ENCODE measurements around the gene ANKZF1. TPM values are rescaled to one million over a fixed set of nuclear protein-coding genes. Genes with fewer than 3 reads are reported as not detected.

ANKZF1 gene
- total RNA-seq, 1 donor from 2014 or later = 46.1 TPM

DNA sequence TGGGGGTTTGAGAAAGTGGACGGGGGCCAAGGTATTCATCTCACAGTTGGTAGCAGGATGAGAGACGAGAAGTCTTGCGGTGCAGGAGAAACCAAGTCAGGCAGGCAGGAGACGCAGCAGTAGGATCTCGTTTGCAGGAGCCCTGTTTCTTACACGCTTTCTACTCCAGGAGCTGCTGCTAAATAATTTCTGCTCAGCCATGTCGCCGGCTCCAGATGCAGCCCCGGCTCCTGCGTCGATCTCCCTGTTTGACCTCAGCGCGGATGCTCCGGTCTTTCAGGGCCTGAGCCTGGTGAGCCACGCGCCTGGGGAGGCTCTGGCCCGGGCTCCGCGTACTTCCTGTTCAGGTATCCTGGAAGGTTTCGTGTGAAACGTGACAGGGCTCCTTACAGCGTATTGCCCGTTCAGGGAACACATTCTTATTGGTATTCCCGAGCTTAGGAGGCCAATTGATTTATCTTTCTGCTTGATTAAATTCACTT lies 494 bp downstream of the ANKZF1 start:
- peak overlapping the region; percentile 95 for H3K27ac ChIP-seq
- DNase-seq = peak; percentile 82
- TF ChIP-seq, protein P1, sequence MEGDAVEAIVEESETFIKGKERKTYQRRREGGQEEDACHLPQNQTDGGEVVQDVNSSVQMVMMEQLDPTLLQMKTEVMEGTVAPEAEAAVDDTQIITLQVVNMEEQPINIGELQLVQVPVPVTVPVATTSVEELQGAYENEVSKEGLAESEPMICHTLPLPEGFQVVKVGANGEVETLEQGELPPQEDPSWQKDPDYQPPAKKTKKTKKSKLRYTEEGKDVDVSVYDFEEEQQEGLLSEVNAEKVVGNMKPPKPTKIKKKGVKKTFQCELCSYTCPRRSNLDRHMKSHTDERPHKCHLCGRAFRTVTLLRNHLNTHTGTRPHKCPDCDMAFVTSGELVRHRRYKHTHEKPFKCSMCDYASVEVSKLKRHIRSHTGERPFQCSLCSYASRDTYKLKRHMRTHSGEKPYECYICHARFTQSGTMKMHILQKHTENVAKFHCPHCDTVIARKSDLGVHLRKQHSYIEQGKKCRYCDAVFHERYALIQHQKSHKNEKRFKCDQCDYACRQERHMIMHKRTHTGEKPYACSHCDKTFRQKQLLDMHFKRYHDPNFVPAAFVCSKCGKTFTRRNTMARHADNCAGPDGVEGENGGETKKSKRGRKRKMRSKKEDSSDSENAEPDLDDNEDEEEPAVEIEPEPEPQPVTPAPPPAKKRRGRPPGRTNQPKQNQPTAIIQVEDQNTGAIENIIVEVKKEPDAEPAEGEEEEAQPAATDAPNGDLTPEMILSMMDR (IDR thresholded peaks at IDR 0.05) = no peak
- H3K9me3 ChIP-seq = no peaks in the 10 kb centered on the region
- H3K36me3 ChIP-seq = peaks cover 60% of the 10 kb centered on the region
- intact Hi-C loops (cut with DNase I) = no loop called here
- peak overlapping the region; percentile 69 for H3K4me3 ChIP-seq
- H3K27me3 ChIP-seq (ENCODE audit: low read depth) = no peaks in the 10 kb centered on the region
- H3K4me1 ChIP-seq = peaks cover 39% of the 10 kb centered on the region
- peak; percentile 47 to 58 for ATAC-seq

DNA sequence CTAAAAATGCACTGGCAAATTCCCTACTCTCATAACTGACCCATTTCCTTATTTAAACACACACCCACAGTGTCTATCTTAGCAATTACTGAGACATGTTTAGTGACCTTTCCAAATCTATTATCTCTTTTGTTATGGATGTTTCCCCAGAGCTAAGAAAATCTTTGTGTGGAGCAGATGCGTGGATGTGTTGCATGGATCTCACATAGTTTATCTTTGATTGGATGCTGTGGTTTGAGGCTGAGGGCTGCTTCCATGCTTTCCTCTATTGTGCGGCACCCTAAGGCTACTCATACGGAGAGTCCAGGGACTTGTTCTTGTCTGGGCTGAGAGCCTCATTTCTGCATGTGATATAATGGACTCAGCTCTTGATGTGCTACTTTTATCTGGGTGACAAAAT lies 4.7 kb downstream of the ANKZF1 start:
- TF ChIP-seq, protein P1 (IDR thresholded peaks at IDR 0.05) = no peak
- no peak for ATAC-seq
- H3K4me1 ChIP-seq = peaks cover 17% of the 10 kb centered on the region
- intact Hi-C loops (cut with DNase I) = no loop called here
- H3K4me3 ChIP-seq = no peak overlapping the region
- H3K36me3 ChIP-seq = peaks cover 80% of the 10 kb centered on the region
- no peaks in the 10 kb centered on the region for H3K9me3 ChIP-seq
- DNase-seq = no peak
- no peaks in the 10 kb centered on the region for H3K27me3 ChIP-seq (ENCODE audit: low read depth)
- H3K27ac ChIP-seq = no peak overlapping the region

DNA sequence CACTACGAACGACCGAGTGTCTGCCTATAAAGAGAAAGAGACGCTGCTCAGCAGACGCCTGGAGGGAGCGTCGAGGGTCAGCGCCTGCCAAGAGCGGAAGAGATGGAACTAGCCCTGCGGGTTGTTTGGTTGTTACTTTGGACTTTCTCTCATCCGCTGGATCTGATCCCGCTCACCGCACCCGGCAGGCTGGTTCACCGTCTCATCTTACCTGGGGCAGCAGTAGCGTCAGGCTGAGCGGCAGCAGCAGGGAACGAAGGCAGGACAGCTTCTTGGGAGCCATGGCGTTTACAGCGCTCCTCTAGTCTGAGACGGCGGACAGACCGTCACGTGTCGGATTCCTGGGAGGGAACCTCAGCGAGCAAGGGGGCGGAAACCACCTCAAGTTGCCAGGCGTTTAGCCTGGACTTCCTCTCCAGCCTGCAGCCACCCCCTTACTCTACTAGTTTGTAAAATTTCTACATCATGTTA lies 13.7 kb downstream of the ANKZF1 start:
- H3K36me3 ChIP-seq = peaks cover 31% of the 10 kb centered on the region
- DNase-seq (peak; percentile 79), ATAC-seq (peak in 1 of 2 donors; percentile 45)
- peak overlapping the region; percentile 41 for H3K4me3 ChIP-seq
- H3K27me3 ChIP-seq (ENCODE audit: low read depth) = no peaks in the 10 kb centered on the region
- H3K9me3 ChIP-seq = no peaks in the 10 kb centered on the region
- peaks cover 37% of the 10 kb centered on the region for H3K4me1 ChIP-seq
- intact Hi-C loops (cut with DNase I) = no loop called here
- TF ChIP-seq, protein P1 (IDR thresholded peaks at IDR 0.05) = no peak
- H3K27ac ChIP-seq = peak overlapping the region; percentile 6

DNA sequence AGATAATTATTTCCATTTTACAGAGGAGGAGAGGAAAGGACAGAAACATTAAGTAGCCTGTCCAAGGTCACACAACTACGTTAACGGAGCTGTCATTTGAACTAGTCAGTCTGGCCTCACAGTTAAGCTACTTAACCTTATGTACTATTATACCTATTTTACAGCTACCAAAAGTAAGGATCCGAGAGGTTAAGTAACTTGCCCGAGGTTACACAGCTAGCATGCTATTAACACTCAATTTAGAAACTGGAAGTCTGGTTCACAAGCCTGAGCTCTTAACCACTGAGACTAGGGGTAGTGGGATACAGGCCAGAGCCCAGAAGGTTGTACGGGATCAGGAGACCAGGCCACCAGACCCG lies 15.2 kb downstream of the ANKZF1 start:
- intact Hi-C loops (cut with DNase I) = no loop called here
- TF ChIP-seq, protein P1 (IDR thresholded peaks at IDR 0.05) = no peak
- peaks cover 52% of the 10 kb centered on the region for H3K4me1 ChIP-seq

DNA sequence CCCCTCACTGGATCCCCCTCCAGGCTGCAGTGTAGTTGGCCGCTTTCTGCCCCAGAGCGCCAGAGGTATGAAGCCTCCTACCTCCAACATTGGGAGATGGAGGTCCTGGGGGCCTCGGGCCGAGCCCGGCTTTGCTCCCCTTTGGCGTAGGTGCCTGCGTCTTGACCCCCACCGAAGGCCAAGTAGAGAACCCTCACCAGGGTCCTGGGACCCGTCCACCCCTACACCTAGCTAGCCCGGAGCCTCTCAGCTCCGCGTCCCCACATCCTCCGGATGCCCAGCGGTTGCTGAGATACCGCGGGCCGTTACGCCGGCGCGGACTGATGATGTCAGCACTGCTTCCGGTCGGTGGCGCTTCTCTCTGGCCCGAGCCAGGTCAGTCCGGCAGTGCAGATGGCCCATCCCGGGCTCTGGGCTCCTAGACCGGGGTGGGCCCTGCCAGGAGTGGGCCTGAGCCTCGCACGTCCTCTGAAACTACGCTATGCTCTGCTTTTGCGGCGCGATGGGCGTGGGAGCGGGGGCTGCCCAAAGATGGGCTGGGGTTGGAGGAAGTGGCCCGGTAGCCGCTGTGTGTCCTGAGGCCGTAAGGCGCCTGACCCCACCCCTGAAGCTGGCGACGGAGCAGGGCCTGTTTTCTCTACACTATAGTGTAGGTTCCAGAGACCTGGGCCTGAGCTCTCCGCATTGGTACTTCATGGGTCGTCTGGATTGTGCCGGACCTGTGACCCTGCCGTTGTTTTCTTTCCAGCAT lies 15.7 kb downstream of the ANKZF1 start, which contains the start of the genes GLB1L and STK16:
Gene GLB1L, minus strand, starts transcription at position 297 of the 751 bp plus-strand sequence. CDS start 1,871 bp downstream, outside the sequence.
Gene STK16, plus strand, starts transcription at position 332 of the 751 bp plus-strand sequence. CDS start 521 bp downstream, outside the sequence.
- peak; percentile 91 to 94 for ATAC-seq
- peak; percentile 97 for DNase-seq
- H3K27ac ChIP-seq = peak within 1 kb of the TSS; percentile 98
- peaks cover 19% of the 10 kb centered on the region for H3K36me3 ChIP-seq
- TF ChIP-seq, protein P1 (IDR thresholded peaks at IDR 0.05) = no peak
- peak within 1 kb of the TSS; percentile 97 for H3K4me3 ChIP-seq
- no peaks in the 10 kb centered on the region for H3K27me3 ChIP-seq (ENCODE audit: low read depth)
- no peaks in the 10 kb centered on the region for H3K9me3 ChIP-seq
- intact Hi-C loops (cut with DNase I) = no loop called here
- peaks cover 57% of the 10 kb centered on the region for H3K4me1 ChIP-seq

More for the DNA sequence above, 15.2 kb downstream of the ANKZF1 start:
- Histone ChIP-seq H3K36me3 (peaks cover 20% of the 10 kb centered on the region), H3K9me3 (no peaks in the 10 kb centered on the region), H3K27me3 (ENCODE audit: low read depth) (no peaks in the 10 kb centered on the region), H3K27ac (peak overlapping the region; percentile 98), H3K4me3 (peak overlapping the region; percentile 97)
- DNase-seq (no peak), ATAC-seq (no peak)
